Parathyroid adenoma (tissue), 2 donors: ENCODE results near the gene OPCML.

Source experiments
- H2AFZ ChIP-seq: fragments of 300-600 bp; sonication (generic); one replicate; pipeline ENCODE4 v1.7.0; 2017; ENCODE audit warnings: antibody characterized with exemption, mild to moderate bottlenecking
- H3K27ac ChIP-seq: fragments of 300-600 bp; sonication (generic); one replicate; pipeline ENCODE4 v1.7.0; 2017
- H3K27me3 ChIP-seq: fragments of 300-600 bp; sonication (generic); one replicate; pipeline ENCODE4 v1.7.0; 2017; ENCODE audit warnings: low read length; ENCODE audit not compliant: control insufficient read depth, insufficient read depth
- H3K36me3 ChIP-seq: fragments of 300-600 bp; sonication (generic); one replicate; pipeline ENCODE4 v1.7.0; 2017; ENCODE audit warnings: low read length; ENCODE audit not compliant: control insufficient read depth, insufficient read depth
- H3K4me1 ChIP-seq: fragments of 300-600 bp; sonication (generic); one replicate; pipeline ENCODE4 v1.7.0; 2017; ENCODE audit warnings: control low read depth
- H3K4me2 ChIP-seq: fragments of 300-600 bp; sonication (generic); one replicate; pipeline ENCODE4 v1.7.0; 2017; ENCODE audit warnings: low read length
- H3K4me3 ChIP-seq: fragments of 300-600 bp; sonication (generic); one replicate; pipeline ENCODE4 v1.7.0; 2017; ENCODE audit warnings: low read depth, low read length
- H3K79me2 ChIP-seq: fragments of 300-600 bp; sonication (generic); one replicate; pipeline ENCODE4 v1.7.0; 2017; ENCODE audit warnings: control low read depth
- H3K9ac ChIP-seq: fragments of 300-600 bp; sonication (generic); one replicate; pipeline ENCODE4 v1.7.0; 2017; ENCODE audit warnings: mild to moderate bottlenecking
- H3K9me3 ChIP-seq: fragments of 300-600 bp; sonication (generic); one replicate; pipeline ENCODE4 v1.7.0; 2017; ENCODE audit warnings: low read length; ENCODE audit not compliant: control insufficient read depth
- TF ChIP-seq, protein P1 (sequence below): fragments of 300-600 bp; sonication (generic); IDR thresholded peaks from one replicate; pipeline ENCODE4 v1.7.0; 2017; ENCODE audit warnings: antibody characterized with exemption, mild to moderate bottlenecking
- donor health status: primary hyperparathyroidism.

Gene OPCML

DNA sequence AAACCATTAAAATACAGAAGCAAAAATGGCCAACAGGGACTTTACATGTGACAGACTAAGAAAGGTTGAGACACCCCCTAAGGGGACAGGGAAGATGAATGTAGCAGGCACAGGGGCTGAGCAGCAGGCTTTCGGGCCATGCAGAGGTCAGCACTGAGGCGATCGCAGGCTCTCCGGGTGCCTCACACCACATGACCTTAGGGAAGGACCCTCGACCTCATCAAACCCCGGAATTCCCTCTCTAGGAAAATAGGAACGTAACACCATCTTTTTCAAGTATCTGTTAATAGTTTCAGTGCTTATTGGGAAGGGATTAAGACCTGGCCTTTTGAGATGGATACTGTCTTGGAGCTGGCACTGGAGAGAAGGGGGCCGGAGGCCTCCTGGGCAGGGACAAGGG is 27.4 kb downstream of the OPCML start:
- H2AFZ ChIP-seq = no peak overlapping the region
- H3K4me3 ChIP-seq = no peak overlapping the region
- TF ChIP-seq, protein P1, sequence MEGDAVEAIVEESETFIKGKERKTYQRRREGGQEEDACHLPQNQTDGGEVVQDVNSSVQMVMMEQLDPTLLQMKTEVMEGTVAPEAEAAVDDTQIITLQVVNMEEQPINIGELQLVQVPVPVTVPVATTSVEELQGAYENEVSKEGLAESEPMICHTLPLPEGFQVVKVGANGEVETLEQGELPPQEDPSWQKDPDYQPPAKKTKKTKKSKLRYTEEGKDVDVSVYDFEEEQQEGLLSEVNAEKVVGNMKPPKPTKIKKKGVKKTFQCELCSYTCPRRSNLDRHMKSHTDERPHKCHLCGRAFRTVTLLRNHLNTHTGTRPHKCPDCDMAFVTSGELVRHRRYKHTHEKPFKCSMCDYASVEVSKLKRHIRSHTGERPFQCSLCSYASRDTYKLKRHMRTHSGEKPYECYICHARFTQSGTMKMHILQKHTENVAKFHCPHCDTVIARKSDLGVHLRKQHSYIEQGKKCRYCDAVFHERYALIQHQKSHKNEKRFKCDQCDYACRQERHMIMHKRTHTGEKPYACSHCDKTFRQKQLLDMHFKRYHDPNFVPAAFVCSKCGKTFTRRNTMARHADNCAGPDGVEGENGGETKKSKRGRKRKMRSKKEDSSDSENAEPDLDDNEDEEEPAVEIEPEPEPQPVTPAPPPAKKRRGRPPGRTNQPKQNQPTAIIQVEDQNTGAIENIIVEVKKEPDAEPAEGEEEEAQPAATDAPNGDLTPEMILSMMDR = no peak
- no peak overlapping the region for H3K4me2 ChIP-seq
- peaks cover 8% of the 10 kb centered on the region for H3K4me1 ChIP-seq
- H3K27me3 ChIP-seq = no peaks in the 10 kb centered on the region
- no peaks in the 10 kb centered on the region for H3K9me3 ChIP-seq
- H3K79me2 ChIP-seq = no peaks in the 10 kb centered on the region
- H3K9ac ChIP-seq = no peak overlapping the region
- no peak overlapping the region for H3K27ac ChIP-seq
- no peaks in the 10 kb centered on the region for H3K36me3 ChIP-seq

DNA sequence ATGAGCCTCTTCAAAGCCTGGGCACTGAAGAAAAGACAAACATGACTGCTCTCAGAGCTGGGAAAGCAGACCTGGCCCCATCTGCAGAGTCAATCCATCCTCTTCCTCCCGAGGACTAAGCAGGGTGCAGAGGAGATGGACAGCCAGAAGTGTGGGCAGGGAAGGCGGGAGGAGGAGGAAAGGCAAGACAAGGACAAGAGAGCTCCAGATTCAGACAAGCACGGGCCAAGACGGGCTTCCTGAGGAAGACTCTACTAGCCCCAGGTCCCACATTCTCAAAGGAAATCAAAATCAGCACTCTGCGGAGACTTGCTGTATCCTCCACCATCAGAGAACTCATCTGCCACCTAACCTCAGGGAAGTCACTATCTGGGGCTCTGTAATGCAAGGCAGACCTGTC is 28.5 kb downstream of the OPCML start:
- Histone ChIP-seq H3K27ac (no peak overlapping the region), H3K4me3 (no peak overlapping the region), H3K9me3 (no peaks in the 10 kb centered on the region), H3K36me3 (no peaks in the 10 kb centered on the region), H3K79me2 (no peaks in the 10 kb centered on the region), H3K4me1 (peaks cover 6% of the 10 kb centered on the region), H3K4me2 (no peak overlapping the region), H2AFZ (no peak overlapping the region), H3K9ac (no peak overlapping the region), H3K27me3 (no peaks in the 10 kb centered on the region)
- TF ChIP-seq, protein P1 = no peak

DNA sequence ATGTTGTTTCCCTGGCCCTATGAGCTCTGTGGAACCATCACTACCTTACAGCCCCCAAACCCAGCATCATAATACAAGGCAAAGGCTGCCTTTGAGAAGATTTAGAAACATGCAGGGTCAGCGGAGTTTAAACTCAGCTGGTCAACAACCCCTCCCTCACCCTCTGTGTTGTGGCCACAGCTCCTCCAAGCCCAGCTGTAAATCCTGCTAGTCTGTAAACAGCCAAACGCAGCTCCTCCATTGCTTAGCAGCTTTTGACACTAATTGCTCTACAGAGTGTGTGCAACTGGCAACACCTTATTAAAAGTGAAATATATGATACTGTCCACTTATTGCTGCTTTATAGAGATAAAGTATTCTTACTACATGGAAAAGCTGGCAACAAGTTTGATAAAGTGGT is 29.1 kb downstream of the OPCML start:
- TF ChIP-seq, protein P1 = no peak

DNA sequence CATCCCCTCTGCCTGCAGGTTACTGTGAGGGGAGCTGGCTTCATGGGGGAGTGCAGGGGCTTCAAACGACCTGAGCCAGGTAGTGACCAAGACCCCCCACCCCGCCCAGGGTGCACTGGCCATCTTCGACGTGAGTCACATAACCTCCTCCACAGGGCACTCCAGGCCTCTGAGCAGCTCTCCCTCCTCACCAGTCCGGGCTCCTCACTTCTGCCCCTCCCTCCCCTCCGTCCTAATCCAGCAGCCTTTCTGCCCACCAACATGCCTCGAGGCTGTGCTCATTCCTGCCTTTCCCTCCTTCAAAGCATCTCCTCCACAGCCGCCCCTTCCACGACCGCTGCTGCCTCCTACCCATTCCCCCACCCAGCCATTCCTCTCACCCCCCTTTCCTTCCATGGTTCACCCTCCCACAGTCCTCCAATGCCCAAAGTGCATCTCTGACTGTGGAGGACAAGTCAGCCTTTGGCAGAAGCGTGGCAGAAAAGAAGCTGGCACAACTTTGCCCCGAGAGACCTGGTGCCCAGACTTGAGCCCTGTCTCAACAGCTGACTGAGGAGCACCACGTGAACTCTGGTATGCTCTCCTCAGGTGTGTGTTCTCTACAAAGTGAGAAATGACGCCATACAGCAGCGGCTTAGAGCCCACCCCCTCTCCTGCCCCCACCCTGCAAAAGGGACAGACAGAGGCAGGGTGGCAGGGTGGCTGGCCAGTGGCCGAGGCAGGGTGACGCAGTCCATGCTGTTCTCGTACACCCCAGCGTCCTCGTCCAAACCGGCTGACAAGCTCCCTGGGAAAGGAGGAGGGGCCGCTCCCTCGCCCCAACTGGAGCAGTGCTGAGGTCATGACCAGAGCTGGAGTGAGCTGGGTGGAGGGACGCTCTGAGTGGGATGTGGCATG is 30.4 kb downstream of the OPCML start:
- H3K36me3 ChIP-seq = no peaks in the 10 kb centered on the region
- H3K4me3 ChIP-seq = no peak overlapping the region
- no peaks in the 10 kb centered on the region for H3K4me1 ChIP-seq
- H3K9me3 ChIP-seq = no peaks in the 10 kb centered on the region
- no peak overlapping the region for H3K27ac ChIP-seq
- TF ChIP-seq, protein P1 = no peak
- no peaks in the 10 kb centered on the region for H3K27me3 ChIP-seq
- no peaks in the 10 kb centered on the region for H3K79me2 ChIP-seq
- no peak overlapping the region for H3K9ac ChIP-seq
- H3K4me2 ChIP-seq = no peak overlapping the region
- H2AFZ ChIP-seq = no peak overlapping the region

More for the DNA sequence above, 29.1 kb downstream of the OPCML start:
- no peak overlapping the region for H3K9ac ChIP-seq
- H2AFZ ChIP-seq = no peak overlapping the region
- H3K27me3 ChIP-seq = no peaks in the 10 kb centered on the region
- H3K36me3 ChIP-seq = no peaks in the 10 kb centered on the region
- H3K9me3 ChIP-seq = no peaks in the 10 kb centered on the region
- no peak overlapping the region for H3K27ac ChIP-seq
- peaks cover 5% of the 10 kb centered on the region for H3K4me1 ChIP-seq
- no peak overlapping the region for H3K4me3 ChIP-seq
- H3K79me2 ChIP-seq = no peaks in the 10 kb centered on the region
- no peak overlapping the region for H3K4me2 ChIP-seq

DNA sequence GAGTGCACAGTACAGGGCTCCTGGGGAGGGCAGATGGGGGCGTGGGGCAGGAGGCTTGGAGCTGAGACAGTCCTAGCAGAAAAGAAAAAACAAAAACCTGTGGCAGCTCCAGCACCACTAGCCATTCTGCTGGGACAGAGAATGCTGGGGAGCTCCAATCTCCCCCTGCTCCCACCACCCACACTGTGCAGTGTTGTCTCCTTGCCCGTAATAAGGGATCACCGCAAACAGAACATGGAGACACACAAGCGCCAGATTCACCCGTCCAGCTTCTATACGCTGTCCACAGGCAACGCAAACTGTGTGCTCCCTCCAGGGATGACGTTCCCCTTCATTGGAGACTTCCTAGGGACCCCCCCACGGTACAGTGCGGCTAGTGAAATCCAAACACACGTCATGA is 31.4 kb downstream of the OPCML start:
- no peak overlapping the region for H3K4me2 ChIP-seq
- H3K79me2 ChIP-seq = no peaks in the 10 kb centered on the region
- H3K9ac ChIP-seq = no peak overlapping the region
- H3K4me3 ChIP-seq = no peak overlapping the region
- TF ChIP-seq, protein P1 = no peak
- no peaks in the 10 kb centered on the region for H3K36me3 ChIP-seq
- H3K4me1 ChIP-seq = no peaks in the 10 kb centered on the region
- H2AFZ ChIP-seq = no peak overlapping the region
- no peaks in the 10 kb centered on the region for H3K27me3 ChIP-seq
- H3K9me3 ChIP-seq = no peaks in the 10 kb centered on the region
- H3K27ac ChIP-seq = no peak overlapping the region
